ENCODE measurements around the gene TSPAN18. TPM values are rescaled to one million over a fixed set of nuclear protein-coding genes. Genes with fewer than 3 reads are reported as not detected.

Gene TSPAN18
- total and polyA plus RNA-seq, 2 experiments from 2014 or later, result 9.5 to 21.5 TPM

DNA sequence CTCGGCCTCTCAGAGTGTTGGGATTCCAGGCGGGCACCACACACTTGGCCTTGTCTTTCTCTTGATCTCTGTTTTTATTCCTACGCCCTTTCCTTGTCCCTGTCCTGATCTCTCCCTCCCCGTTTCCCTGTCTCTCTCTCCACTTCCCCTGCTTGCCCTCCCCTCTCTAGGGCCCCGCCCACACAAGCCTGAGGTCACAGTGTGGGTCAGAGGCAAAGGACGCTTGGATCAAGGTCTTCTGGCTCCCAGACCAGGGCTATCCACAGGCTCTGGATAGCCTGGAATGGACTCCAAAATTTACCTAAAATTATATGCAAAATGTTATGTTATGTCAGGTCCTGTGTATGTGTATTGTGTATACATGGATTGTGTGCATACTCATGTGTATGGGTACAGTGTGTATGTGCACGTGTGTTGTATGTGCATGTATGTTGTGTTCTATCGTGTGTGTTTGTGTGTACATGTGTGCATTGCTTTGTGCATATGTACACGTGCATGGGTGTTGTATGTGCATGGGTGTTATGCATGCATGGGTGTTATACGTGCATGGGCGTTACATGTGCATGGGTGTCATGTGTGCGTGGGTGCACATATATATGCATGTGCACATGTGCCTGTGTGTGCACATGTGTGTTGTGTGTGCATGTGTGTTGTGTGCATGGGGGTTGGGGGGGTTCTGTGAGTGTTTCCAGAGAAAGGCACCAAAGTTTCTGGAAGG lies 185.7 kb downstream of the TSPAN18 start:
- no peak overlapping the region for H3K27ac ChIP-seq
- H2AFZ ChIP-seq, result no peak overlapping the region
- H4K20me1 ChIP-seq (ENCODE audit: insufficient read depth, poor library complexity, severe bottlenecking), result no peaks in the 10 kb centered on the region
- no peaks in the 10 kb centered on the region for H3K9me2 ChIP-seq (replicated peaks; ENCODE audit: insufficient read depth)
- no peak overlapping the region for H3K4me3 ChIP-seq
- H3K9me3 ChIP-seq (ENCODE audit: low read depth), result no peaks in the 10 kb centered on the region
- TF ChIP-seq EZH2 (IDR thresholded peaks at IDR 0.05; ENCODE audit: borderline replicate concordance) (no peak), CTCF (IDR thresholded peaks at IDR 0.05; ENCODE audit: poor library complexity) (no peak), EZH2phosphoT487 (IDR thresholded peaks at IDR 0.05; ENCODE audit: low read depth, severe bottlenecking, unreplicated experiment) (no peak)
- DNase-seq (ENCODE audit: low spot score), result no peak
- H3K36me3 ChIP-seq (replicated peaks; ENCODE audit: insufficient read depth, low read depth), result no peaks in the 10 kb centered on the region
- no peaks in the 10 kb centered on the region for H3K4me1 ChIP-seq (ENCODE audit: insufficient read depth)
- 74% methylated on average over 12 of the region's 12 CpGs for WGBS (ENCODE audit: low lambda C conversion rate, missing lambda C conversion rate)
- H3K4me2 ChIP-seq, result no peak overlapping the region
- no peaks in the 10 kb centered on the region for H3K27me3 ChIP-seq
- H3K79me2 ChIP-seq, result no peaks in the 10 kb centered on the region

DNA sequence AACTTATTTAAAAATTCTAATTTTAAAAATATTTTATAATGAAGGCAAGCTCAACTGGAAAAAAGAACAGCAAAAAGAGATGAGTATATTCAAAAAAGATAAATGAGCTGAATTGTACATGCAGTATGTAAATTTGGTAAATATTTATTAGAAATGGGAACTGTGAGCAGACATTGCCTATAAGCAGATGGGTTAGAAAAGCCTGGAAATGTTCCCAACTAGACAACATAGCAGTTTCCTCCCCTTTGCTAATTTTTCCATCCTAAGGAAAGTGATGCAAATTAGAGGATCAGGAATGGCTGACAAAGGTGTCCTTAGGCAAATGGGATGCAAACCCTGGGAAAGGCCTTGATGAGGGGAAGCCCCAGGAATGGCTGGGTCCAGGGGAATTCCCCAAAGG lies 186.7 kb downstream of the TSPAN18 start:
- H3K9me2 ChIP-seq (replicated peaks; ENCODE audit: insufficient read depth), result no peaks in the 10 kb centered on the region
- no peaks in the 10 kb centered on the region for H3K27me3 ChIP-seq
- no peak for DNase-seq (ENCODE audit: low spot score)
- H3K4me3 ChIP-seq, result no peak overlapping the region
- no peaks in the 10 kb centered on the region for H3K36me3 ChIP-seq (replicated peaks; ENCODE audit: insufficient read depth, low read depth)
- no peak overlapping the region for H3K4me2 ChIP-seq
- H2AFZ ChIP-seq, result no peak overlapping the region
- H4K20me1 ChIP-seq (ENCODE audit: insufficient read depth, poor library complexity, severe bottlenecking), result no peaks in the 10 kb centered on the region
- no peaks in the 10 kb centered on the region for H3K4me1 ChIP-seq (ENCODE audit: insufficient read depth)
- H3K27ac ChIP-seq, result no peak overlapping the region
- H3K79me2 ChIP-seq, result no peaks in the 10 kb centered on the region
- H3K9me3 ChIP-seq (ENCODE audit: low read depth), result no peaks in the 10 kb centered on the region
- TF ChIP-seq CTCF (IDR thresholded peaks at IDR 0.05; ENCODE audit: poor library complexity), result no peak
- TF ChIP-seq EZH2phosphoT487 (IDR thresholded peaks at IDR 0.05; ENCODE audit: low read depth, severe bottlenecking, unreplicated experiment), result no peak
- TF ChIP-seq EZH2 (IDR thresholded peaks at IDR 0.05; ENCODE audit: borderline replicate concordance), result no peak

- H3K4me3 ChIP-seq, result no peak overlapping the region
- no peaks in the 10 kb centered on the region for H3K4me1 ChIP-seq (ENCODE audit: insufficient read depth)
- no peaks in the 10 kb centered on the region for H4K20me1 ChIP-seq (ENCODE audit: insufficient read depth, poor library complexity, severe bottlenecking)
- H3K36me3 ChIP-seq (replicated peaks; ENCODE audit: insufficient read depth, low read depth), result no peaks in the 10 kb centered on the region
- no peak for TF ChIP-seq EZH2 (IDR thresholded peaks at IDR 0.05; ENCODE audit: borderline replicate concordance)
- no peak for TF ChIP-seq EZH2phosphoT487 (IDR thresholded peaks at IDR 0.05; ENCODE audit: low read depth, severe bottlenecking, unreplicated experiment)
- no peak for TF ChIP-seq CTCF (IDR thresholded peaks at IDR 0.05; ENCODE audit: poor library complexity)
- H2AFZ ChIP-seq, result no peak overlapping the region
- H3K27ac ChIP-seq, result no peak overlapping the region
- no peak overlapping the region for H3K4me2 ChIP-seq
- no peak for DNase-seq (ENCODE audit: low spot score)
- no peaks in the 10 kb centered on the region for H3K9me3 ChIP-seq (ENCODE audit: low read depth)
- H3K9me2 ChIP-seq (replicated peaks; ENCODE audit: insufficient read depth), result no peaks in the 10 kb centered on the region
- H3K79me2 ChIP-seq, result no peaks in the 10 kb centered on the region
- 59% methylated on average over 2 of the region's 2 CpGs for WGBS (ENCODE audit: low lambda C conversion rate, missing lambda C conversion rate)
- H3K27me3 ChIP-seq, result no peaks in the 10 kb centered on the region
These were observed 187.3 kb downstream of the TSPAN18 start for GRCh38 chr11:44914105-44914504.
